H9 (cell line): ENCODE data around the gene PARD3. TPM values are rescaled to one million over a fixed set of nuclear protein-coding genes. Genes with fewer than 3 reads are reported as not detected.
A peak's percentile ranks its signal among the peaks of the same experiment; 100 is the strongest.

Experiments
- DNase-seq: peaks from one replicate; pipeline ENCODE4 v3.0.0-alpha.2; 2017
- H2AFZ ChIP-seq: one replicate; pipeline ENCODE4 v1.6.1; 2013; ENCODE audit warnings: mild to moderate bottlenecking, low read length, control low read depth, moderate library complexity
- H2AK5ac ChIP-seq: 2 replicates; pipeline ENCODE4 v1.6.1; 2013; ENCODE audit warnings: low read length, control low read depth, mixed read lengths; ENCODE audit not compliant: insufficient read length
- H2BK120ac ChIP-seq: one replicate; pipeline ENCODE4 v1.6.1; 2013; ENCODE audit warnings: low read depth, mild to moderate bottlenecking, low read length, control low read depth, inconsistent platforms; ENCODE audit not compliant: poor library complexity, severe bottlenecking
- H2BK12ac ChIP-seq: 2 replicates; pipeline ENCODE4 v1.6.1; 2013; ENCODE audit warnings: low read length, control low read depth, mixed read lengths, low read depth; ENCODE audit not compliant: insufficient read length
- H2BK15ac ChIP-seq: 2 replicates; pipeline ENCODE4 v1.6.1; 2013; ENCODE audit warnings: low read depth, low read length, control low read depth
- H2BK20ac ChIP-seq: one replicate; pipeline ENCODE4 v1.6.1; 2013; ENCODE audit warnings: low read depth, mild to moderate bottlenecking, low read length, control low read depth, inconsistent platforms; ENCODE audit not compliant: poor library complexity, severe bottlenecking
- H2BK5ac ChIP-seq: 2 replicates; pipeline ENCODE4 v1.6.1; 2013; ENCODE audit warnings: low read length, control low read depth, mixed read lengths; ENCODE audit not compliant: insufficient read length
- H3K14ac ChIP-seq: 2 replicates; pipeline ENCODE4 v1.6.1; 2013; ENCODE audit warnings: low read length, control low read depth; ENCODE audit not compliant: insufficient read depth
- H3K18ac ChIP-seq: 2 replicates; pipeline ENCODE4 v1.6.1; 2013; ENCODE audit warnings: low read depth, mild to moderate bottlenecking, mixed read lengths, low read length, control low read depth; ENCODE audit not compliant: insufficient read length
- H3K23ac ChIP-seq: 2 replicates; pipeline ENCODE4 v1.6.1; 2013; ENCODE audit warnings: low read length, control low read depth, mixed read lengths, low read depth; ENCODE audit not compliant: insufficient read length
- H3K23me2 ChIP-seq: 2 replicates; pipeline ENCODE4 v1.6.1; 2013; ENCODE audit warnings: low read depth, mild to moderate bottlenecking, mixed read lengths, low read length, control low read depth; ENCODE audit not compliant: insufficient read length, poor library complexity, severe bottlenecking
- H3K27ac ChIP-seq: 2 replicates; pipeline ENCODE4 v1.5.1; 2013; ENCODE audit warnings: low read length, control low read depth, mixed read lengths, low read depth; ENCODE audit not compliant: insufficient read length
- H3K27me3 ChIP-seq: 2 replicates; pipeline ENCODE4 v1.6.1; 2013; ENCODE audit warnings: low read length, control low read depth, inconsistent platforms; ENCODE audit not compliant: insufficient read depth
- H3K4ac ChIP-seq: 2 replicates; pipeline ENCODE4 v1.6.1; 2013; ENCODE audit warnings: low read depth, mild to moderate bottlenecking, control low read depth, inconsistent platforms, low read length, moderate library complexity
- H3K4me1 ChIP-seq: 2 replicates; pipeline ENCODE4 v1.6.1; 2013; ENCODE audit warnings: low read length, control low read depth, inconsistent platforms; ENCODE audit not compliant: insufficient read depth
- H3K4me2 ChIP-seq: 2 replicates; pipeline ENCODE4 v1.6.1; 2013; ENCODE audit warnings: low read length, control low read depth, mixed read lengths; ENCODE audit not compliant: insufficient read length, insufficient read depth
- H3K56ac ChIP-seq: 2 replicates; pipeline ENCODE4 v1.6.1; 2013; ENCODE audit warnings: low read depth, mild to moderate bottlenecking, mixed read lengths, low read length, control low read depth; ENCODE audit not compliant: insufficient read length
- H3K79me1 ChIP-seq: 2 replicates; pipeline ENCODE4 v1.6.1; 2013; ENCODE audit warnings: low read depth, mild to moderate bottlenecking, moderate library complexity, low read length, control low read depth, inconsistent platforms; ENCODE audit not compliant: insufficient read depth, poor library complexity, severe bottlenecking
- H3K79me2 ChIP-seq: 2 replicates; pipeline ENCODE4 v1.6.1; 2013; ENCODE audit warnings: low read length, control low read depth, inconsistent platforms; ENCODE audit not compliant: insufficient read depth
- H3K9ac ChIP-seq: 2 replicates; pipeline ENCODE4 v1.6.1; 2013; ENCODE audit warnings: low read length, control low read depth, mixed read lengths; ENCODE audit not compliant: insufficient read length; ENCODE audit errors: extremely low read depth
- H3K9me3 ChIP-seq: one replicate; pipeline ENCODE4 v1.6.1; 2013; ENCODE audit warnings: low read depth, low read length, inconsistent platforms; ENCODE audit not compliant: control insufficient read depth
- H3T11ph ChIP-seq: one replicate; pipeline ENCODE4 v1.6.1; 2013; ENCODE audit warnings: mild to moderate bottlenecking, low read length, control low read depth, inconsistent platforms
- H4K20me1 ChIP-seq: one replicate; pipeline ENCODE4 v1.6.1; 2013; ENCODE audit not compliant: control insufficient read depth, insufficient read length, insufficient read depth
- H4K5ac ChIP-seq: 2 replicates; pipeline ENCODE4 v1.6.1; 2013; ENCODE audit warnings: low read depth, mild to moderate bottlenecking, mixed read lengths, low read length, control low read depth; ENCODE audit not compliant: insufficient read length
- H4K8ac ChIP-seq: replicated peaks from 2 replicates; pipeline ENCODE4 v1.6.1; 2013; ENCODE audit warnings: low read length, control low read depth, mixed read lengths, low read depth; ENCODE audit not compliant: insufficient read length
- H4K91ac ChIP-seq: 2 replicates; pipeline ENCODE4 v1.6.1; 2013; ENCODE audit warnings: low read depth, mild to moderate bottlenecking, moderate library complexity, mixed read lengths, low read length, control low read depth; ENCODE audit not compliant: insufficient read length
- H3K27ac Mint-ChIP-seq, 3 experiments: 2 replicates in 2 of 3; 3 replicates in 1 of 3; pipeline ENCODE4 v1.8.0; 2020 to 2021; ENCODE audit warnings: mixed read lengths in 3 of 3, mild to moderate bottlenecking in 1 of 3, moderate library complexity in 1 of 3
- H3K27me3 Mint-ChIP-seq: 2 replicates; pipeline ENCODE4 v1.8.0; 2021; ENCODE audit warnings: low read depth, mild to moderate bottlenecking, moderate library complexity, mixed read lengths
- H3K36me3 Mint-ChIP-seq, 3 experiments: 2 replicates in 2 of 3; 3 replicates in 1 of 3; pipeline ENCODE4 v1.8.0; 2020 to 2021; ENCODE audit warnings: low read depth in 3 of 3, mixed read lengths in 3 of 3; ENCODE audit not compliant: insufficient read depth in 1 of 3
- H3K4me1 Mint-ChIP-seq, 2 experiments: 2 replicates each; pipeline ENCODE4 v1.8.0; 2020; ENCODE audit warnings: mixed read lengths in 2 of 2
- H3K4me3 Mint-ChIP-seq, 2 experiments: 2 replicates in 1 of 2; 3 replicates in 1 of 2; pipeline ENCODE4 v1.8.0; 2020 to 2021; ENCODE audit warnings: mild to moderate bottlenecking in 2 of 2, mixed read lengths in 2 of 2, moderate library complexity in 1 of 2
- H3K9me3 Mint-ChIP-seq, 2 experiments: 2 replicates in 1 of 2; 3 replicates in 1 of 2; pipeline ENCODE4 v1.8.0; 2020; ENCODE audit warnings: mild to moderate bottlenecking in 2 of 2, mixed read lengths in 2 of 2, moderate library complexity in 1 of 2
- CTCF ChIP-seq: fragments of 200-600 bp; sonication (generic); conservative IDR thresholded peaks from 3 replicates; pipeline ENCODE4 v1.8.0; 2021; ENCODE audit warnings: antibody characterized with exemption, mild to moderate bottlenecking
- WGBS: extraction: QIAGEN DNeasy Blood & Tissue Kit; methylation state at CpG from one replicate; pipeline ENCODE4 v1.1.7; 2013; ENCODE audit warnings: missing lambda C conversion rate, low lambda C conversion rate, mixed read lengths; ENCODE audit not compliant: insufficient read length; ENCODE audit errors: extremely low coverage; 5-methylcytosine and 5-hydroxymethylcytosine counted together
- total RNA-seq: library from RNA; stranded (reverse); gene quantifications from 2 replicates; pipeline ENCODE4 v1.2.1, GENCODE V29; 2021

Gene PARD3
- total RNA-seq, 1 experiment from 2014 or later = 44.7 TPM

- Histone ChIP-seq H4K20me1 (no peaks in the 10 kb centered on the region), H3K4me1 (peaks cover 2% of the 10 kb centered on the region; the same call in 1 of the 2 replicates), H3K79me1 (no peaks in the 10 kb centered on the region), H3K18ac (no peak overlapping the region), H3K14ac (no peak overlapping the region), H3K27me3 (no peaks in the 10 kb centered on the region), H3K56ac (no peak overlapping the region), H3K23ac (no peak overlapping the region), H3K27ac (no peak overlapping the region), H2BK5ac (no peak overlapping the region), H3K4ac (no peak overlapping the region), H3T11ph (no peak overlapping the region), H2BK12ac (no peak overlapping the region), H3K4me2 (no peak overlapping the region), H3K9ac (no peak overlapping the region), H4K91ac (no peak overlapping the region), H2AK5ac (no peak overlapping the region), H2BK15ac (no peak overlapping the region), H4K8ac (no peak overlapping the region), H2BK120ac (no peak overlapping the region), H2BK20ac (no peak overlapping the region), H2AFZ (no peak overlapping the region), H3K9me3 (no peaks in the 10 kb centered on the region), H3K23me2 (no peaks in the 10 kb centered on the region), H3K79me2 (no peaks in the 10 kb centered on the region; the same call in 1 of the 2 replicates), H4K5ac (no peak overlapping the region)
- H3K27ac Mint-ChIP-seq = peak overlapping the region in 2 of 3 experiments; percentile 39 to 68; a peak in 2 of 7 replicates
- no peak for TF ChIP-seq CTCF
- H3K4me3 Mint-ChIP-seq = no peak overlapping the region
- no CpG with 5 or more reads among the region's 6 CpGs for WGBS
- H3K36me3 Mint-ChIP-seq = peaks cover 0 to 6% (median 0%) of the 10 kb centered on the region in 3 experiments; a peak in 4 of 7 replicates
- H3K27me3 Mint-ChIP-seq = no peaks in the 10 kb centered on the region
- no peak for DNase-seq
- H3K4me1 Mint-ChIP-seq = peaks cover 46 to 53% of the 10 kb centered on the region in 2 experiments
- H3K9me3 Mint-ChIP-seq = no peaks in the 10 kb centered on the region
These were observed 227.4 kb downstream of the PARD3 start for GRCh38 chr10:34587680-34588019.
